SK-N-MC (cell line): ENCODE results near the gene S1PR2.

Source experiments
- EZH2 ChIP-seq: fragments of 200-600 bp; sonication (generic); IDR thresholded peaks from one replicate; pipeline ENCODE4 v1.6.1; 2017; ENCODE audit warnings: antibody characterized with exemption
- FOXP2 ChIP-seq: optimal IDR thresholded peaks from 2 replicates; pipeline ENCODE3; 2011; ENCODE audit warnings: mild to moderate bottlenecking, moderate library complexity; ENCODE audit not compliant: insufficient read depth; ENCODE audit errors: extremely low read length, control extremely low read depth
- POLR2AphosphoS5 ChIP-seq: IDR thresholded peaks from 2 replicates; pipeline ENCODE4 v1.6.1; 2012; ENCODE audit warnings: mild to moderate bottlenecking, low read depth, low read length, borderline replicate concordance

GRCh38 chr19:10191347-10191746, 39.8 kb downstream of the S1PR2 start:
- TF ChIP-seq EZH2 = no peak
- TF ChIP-seq POLR2AphosphoS5 = no peak
- TF ChIP-seq FOXP2 = no peak
